DMS53 treated with DMSO at 0.1 percent for 48 hours (cell line): ENCODE data around the gene DRD2.
"Not testable (repeated sequence)": the region's sequence is repeated elsewhere in the genome, so short reads cannot be mapped to it uniquely, and the experiment has no call there.

Experiments
- DNase-seq: peaks from one replicate; lab custom pipeline; 2025; ENCODE audit not compliant: unreplicated experiment; lab: John Stamatoyannopoulos, UW

DRD2 gene

GRCh38 chr11:113475160-113475761, at the start of gene DRD2:
TSS of gene DRD2 (minus strand) at chr11:113475398. CDS start at chr11:113424651, 50,747 bp downstream.
- no peak for DNase-seq

DNA sequence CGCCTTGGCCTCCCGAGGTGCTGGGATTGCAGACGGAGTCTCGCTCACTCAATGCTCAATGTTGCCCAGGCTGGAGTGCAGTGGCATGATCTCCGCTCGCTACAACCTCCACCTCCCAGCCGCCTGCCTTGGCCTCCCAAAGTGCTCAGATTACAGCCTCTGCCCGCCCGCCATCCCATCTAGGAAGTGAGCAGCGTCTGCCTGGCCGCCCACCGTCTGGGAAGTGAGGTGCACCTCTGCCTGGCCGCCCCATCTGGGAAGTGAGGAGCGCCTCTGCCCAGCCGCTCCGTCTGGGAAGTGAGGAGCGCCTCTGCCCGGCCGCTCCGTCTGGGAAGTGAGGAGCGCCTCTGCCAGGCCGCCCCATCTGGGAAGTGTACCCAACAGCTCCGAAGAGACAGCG, 48.7 kb upstream of the DRD2 start:
- not testable (repeated sequence) for DNase-seq

GRCh38 chr11:113521737-113522517, 46.7 kb upstream of the DRD2 start:
- no peak for DNase-seq

DNA sequence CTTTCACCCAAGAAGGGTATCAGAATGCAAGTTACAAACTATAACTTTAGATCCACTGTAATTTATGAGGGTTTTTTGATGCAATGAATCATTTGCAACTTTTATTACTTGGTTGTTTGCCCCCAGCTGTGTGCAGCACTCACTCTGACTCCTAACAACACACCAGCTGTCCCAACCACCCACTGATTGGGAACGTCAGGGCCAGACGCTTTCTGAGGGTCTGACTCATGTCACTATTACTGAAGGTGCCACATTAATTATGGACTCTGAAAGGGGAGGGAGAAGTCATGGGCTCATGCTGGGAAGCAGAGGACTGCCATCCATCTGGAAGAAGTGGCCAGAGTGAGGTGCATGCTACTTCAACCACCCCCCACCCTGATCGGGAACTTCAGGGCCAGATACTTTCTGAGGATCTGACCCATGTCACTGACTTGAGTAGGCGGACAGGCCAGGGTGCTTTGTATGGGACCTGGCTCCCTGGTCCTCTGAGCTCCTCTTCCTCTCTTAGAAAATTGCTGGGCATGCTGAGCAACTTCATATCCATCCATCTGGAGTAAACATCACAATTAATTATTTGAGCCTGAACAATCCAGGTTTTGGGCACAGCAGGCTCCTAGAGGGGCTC, 44.9 kb upstream of the DRD2 start:
- no peak for DNase-seq

- no peak for DNase-seq
These were observed 43.7 kb upstream of the DRD2 start for GRCh38 chr11:113518716-113519495.

DNA sequence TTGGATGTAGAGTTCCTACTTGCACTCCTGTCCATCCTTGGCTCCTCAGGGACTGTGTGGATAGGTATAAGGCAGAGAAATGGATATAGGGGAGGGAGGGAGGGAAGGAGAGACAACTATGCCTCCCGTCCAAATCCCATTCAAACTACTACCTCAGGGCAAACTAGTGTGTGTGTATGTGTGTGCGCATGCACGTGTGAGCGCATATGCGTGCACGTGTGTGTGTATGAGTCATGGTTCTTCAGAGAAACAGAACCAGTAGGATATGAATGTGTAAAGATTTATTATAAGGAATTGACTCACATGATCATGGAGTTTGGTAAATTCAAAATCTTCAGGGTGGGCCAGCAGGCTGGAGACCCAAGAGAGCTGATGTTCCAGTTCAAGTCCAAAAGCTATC, 42.2 kb upstream of the DRD2 start:
- no peak for DNase-seq

- DNase-seq: no peak
These were observed 39.7 kb upstream of the DRD2 start for GRCh38 chr11:113514856-113515255.

DNA sequence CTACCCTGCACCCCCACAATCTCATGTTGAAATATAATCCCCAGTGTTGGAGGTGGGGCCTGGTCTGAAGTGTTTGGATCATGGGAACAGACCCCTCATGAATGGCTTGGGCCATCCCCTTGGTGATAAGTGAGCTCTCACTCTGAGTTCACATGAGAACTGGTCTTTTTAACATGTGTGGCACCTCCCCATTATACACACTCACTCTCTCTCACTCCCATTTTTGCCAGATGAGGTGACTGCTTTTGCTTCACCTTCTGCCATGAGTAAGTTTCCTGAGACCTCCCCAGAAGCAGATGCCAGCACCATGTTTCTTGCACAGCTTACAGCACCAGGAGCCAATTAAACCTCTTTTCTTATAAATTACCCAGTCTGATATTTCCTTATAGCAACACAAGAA, 32.1 kb upstream of the DRD2 start:
- no peak for DNase-seq

- DNase-seq: no peak
These were observed 31.7 kb upstream of the DRD2 start for GRCh38 chr11:113506893-113507292.

- no peak for DNase-seq
These were observed 31.3 kb upstream of the DRD2 start for GRCh38 chr11:113506461-113506860.

DNA sequence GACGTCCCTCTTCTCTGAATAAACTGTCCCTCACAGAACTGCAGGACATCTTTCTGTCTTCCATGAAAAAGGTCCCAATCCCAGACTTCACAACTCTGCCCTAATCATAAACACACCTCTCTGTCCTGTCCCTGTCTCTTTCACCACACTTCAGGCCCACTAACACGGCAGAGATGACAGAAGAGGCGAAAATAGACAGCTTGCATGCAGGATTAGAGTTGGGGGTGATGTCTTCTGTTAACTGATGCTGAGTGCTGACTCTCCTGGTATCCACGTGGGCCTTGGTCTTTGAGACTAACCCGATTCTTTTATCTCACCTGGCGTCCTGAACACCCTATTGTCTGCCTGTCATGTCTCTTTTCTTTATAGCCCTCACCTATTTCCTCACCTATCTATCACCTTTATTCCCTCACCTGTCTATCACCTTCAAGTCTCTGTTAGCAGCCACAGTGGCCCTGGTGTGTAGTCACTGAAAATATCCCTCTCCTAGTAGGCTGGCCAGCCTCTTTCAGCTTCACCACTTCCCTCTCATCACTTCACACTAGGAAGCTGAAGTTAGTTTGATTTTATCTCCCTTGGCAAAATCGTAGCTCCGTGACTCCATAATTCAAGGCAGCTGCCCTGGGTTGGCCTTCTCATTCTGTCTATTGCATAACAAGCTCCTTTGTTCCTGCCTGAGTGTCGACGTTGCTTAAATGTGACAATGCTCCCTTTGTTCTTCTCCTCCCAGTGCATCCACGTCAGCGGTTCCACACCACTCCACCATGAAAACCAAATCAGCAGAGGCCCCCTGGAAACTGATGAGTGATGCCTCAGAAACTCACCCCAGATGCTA, 30.6 kb upstream of the DRD2 start:
- no peak for DNase-seq

GRCh38 chr11:113505046-113505445, 29.8 kb upstream of the DRD2 start:
- no peak for DNase-seq

DNA sequence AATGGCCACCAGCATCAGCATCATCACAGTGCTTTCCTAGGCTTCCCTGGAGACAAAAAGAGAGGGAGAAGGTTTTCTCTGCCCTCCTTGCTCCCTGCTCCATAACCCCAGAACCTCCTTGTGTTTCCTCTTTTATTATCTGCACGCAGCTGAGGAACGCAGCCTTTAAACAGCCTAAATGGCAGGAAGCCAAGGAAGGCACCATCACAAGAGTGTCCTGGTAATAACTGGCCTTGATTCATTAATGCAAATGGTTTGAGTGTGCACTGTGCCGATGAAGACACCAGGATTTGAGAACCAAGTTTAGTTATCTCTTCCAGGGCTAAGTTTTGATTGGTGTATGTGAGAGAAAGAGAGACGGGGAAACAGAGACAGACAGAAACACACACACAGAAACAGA, 29.4 kb upstream of the DRD2 start:
- no peak for DNase-seq

- DNase-seq: no peak
These were observed 28.9 kb upstream of the DRD2 start for GRCh38 chr11:113504071-113504470.

GRCh38 chr11:113497066-113497910, 22.1 kb upstream of the DRD2 start:
- DNase-seq: no peak

GRCh38 chr11:113496026-113496651, 20.9 kb upstream of the DRD2 start:
- no peak for DNase-seq

DNA sequence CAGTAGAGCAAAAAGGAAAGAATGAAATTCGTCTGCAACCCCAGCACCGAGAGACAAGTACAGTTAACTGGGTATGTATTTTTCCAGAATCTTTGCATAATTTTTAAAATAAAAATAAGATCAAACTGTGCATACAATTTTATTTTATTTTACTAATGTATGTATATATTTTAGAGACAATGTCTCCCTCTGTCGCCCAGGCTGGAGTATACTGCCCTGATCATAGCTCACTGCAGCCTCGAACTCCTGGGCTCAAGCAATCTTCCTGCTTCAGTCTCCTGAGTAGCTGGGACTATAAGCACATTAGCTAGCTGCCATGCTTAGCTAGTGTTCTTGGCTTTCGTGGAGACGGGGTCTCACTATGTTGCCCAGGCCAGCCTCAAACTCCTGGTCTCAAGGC, 18.8 kb upstream of the DRD2 start:
- DNase-seq: no peak

DNA sequence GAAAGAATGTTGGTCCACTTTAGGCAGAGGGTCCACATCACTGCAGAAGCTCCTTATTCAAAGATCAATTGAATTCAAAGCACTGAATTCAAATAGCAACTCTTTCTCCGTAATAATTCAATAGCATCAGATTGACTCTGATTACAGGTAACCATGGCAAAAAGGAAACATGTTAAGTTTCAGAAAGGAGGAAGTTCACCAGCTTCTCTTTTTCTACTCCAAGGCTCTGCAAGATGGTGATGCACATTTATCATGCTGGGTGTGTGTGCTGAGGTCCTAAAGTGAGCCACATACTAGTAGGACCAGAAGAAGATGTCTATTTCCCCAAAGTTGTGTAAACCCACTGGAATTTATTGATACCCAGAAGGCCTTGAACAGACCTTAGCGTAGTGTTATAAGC, 18.0 kb upstream of the DRD2 start:
- DNase-seq: no peak

GRCh38 chr11:113488931-113489351, 13.7 kb upstream of the DRD2 start:
- DNase-seq: no peak
